Endothelial cell of umbilical vein (primary cell): ENCODE measurements around the gene GOLGA6L6.
"Not testable (repeated sequence)": the region's sequence is repeated elsewhere in the genome, so short reads cannot be mapped to it uniquely, and the experiment has no call there.

Experiments used
- CTCF ChIP-seq, 2 donors: IDR thresholded peaks; 1 replicate in 1 of 2; 2 replicates in 1 of 2; pipeline ENCODE4 v1.5.1; 2011; ENCODE audit warnings: low read length in 2 of 2, mild to moderate bottlenecking in 2 of 2, moderate library complexity in 2 of 2, control low read depth in 1 of 2, inconsistent platforms in 1 of 2, low read depth in 1 of 2; ENCODE audit not compliant: insufficient read depth in 1 of 2; ENCODE audit errors: extremely low read depth in 1 of 2
- EZH2 ChIP-seq: IDR thresholded peaks from 2 replicates; pipeline ENCODE4 v1.6.1; 2012; ENCODE audit warnings: borderline replicate concordance, low read depth, mild to moderate bottlenecking, moderate library complexity, low read length, inconsistent platforms; ENCODE audit not compliant: severe bottlenecking
- POLR2AphosphoS5 ChIP-seq: IDR thresholded peaks from 2 replicates; pipeline ENCODE4 v1.6.1; 2012; ENCODE audit warnings: low read depth, mild to moderate bottlenecking, control low read depth, low read length, moderate library complexity; ENCODE audit not compliant: insufficient read depth

GRCh38 chr15:20579662-20580061 lies 38.1 kb upstream of the GOLGA6L6 start:
- TF ChIP-seq POLR2AphosphoS5; CTCF (IDR thresholded peaks at IDR 0.05; ENCODE audit: extremely low read depth in 1 of 2, insufficient read depth in 1 of 2, low read depth in 1 of 2, low read length in 2 of 2); EZH2: not testable (repeated sequence)
